ENCODE results near the gene FABP1. TPM values are rescaled to one million over a fixed set of nuclear protein-coding genes. Genes with fewer than 3 reads are reported as not detected.
A peak's percentile ranks its signal among the peaks of the same experiment; 100 is the strongest.

Gene FABP1
- polyA plus RNA-seq, 12 donors, result 0.26 to 380 (median 0.94) TPM; not detected in 2

GRCh38 chr2:88116669-88117432 lies 11.0 kb downstream of the FABP1 start:
- no peak for DNase-seq

- no peak for DNase-seq
These were observed 11.9 kb downstream of the FABP1 start for GRCh38 chr2:88115825-88116518.

GRCh38 chr2:88114889-88115288 lies 13.0 kb downstream of the FABP1 start:
- DNase-seq, result peak; percentile 60

- DNase-seq, result no peak
These were observed 14.8 kb downstream of the FABP1 start for GRCh38 chr2:88113069-88113468.

GRCh38 chr2:88110830-88111229 lies 17.0 kb downstream of the FABP1 start:
- no peak for DNase-seq

- DNase-seq, result no peak
These were observed 19.1 kb downstream of the FABP1 start for GRCh38 chr2:88108796-88109195.

- no peak for DNase-seq
These were observed 27.4 kb downstream of the FABP1 start for GRCh38 chr2:88100489-88100858.

- no peak for DNase-seq
These were observed 27.9 kb downstream of the FABP1 start for GRCh38 chr2:88099798-88100488.

- no peak for DNase-seq
These were observed 29.3 kb downstream of the FABP1 start for GRCh38 chr2:88098558-88098900.

GRCh38 chr2:88097891-88098557 lies 29.8 kb downstream of the FABP1 start:
- DNase-seq, result no peak

- no peak for DNase-seq
These were observed 30.7 kb downstream of the FABP1 start for GRCh38 chr2:88097192-88097591.

GRCh38 chr2:88096708-88097107 lies 31.2 kb downstream of the FABP1 start:
- DNase-seq, result no peak

- no peak for DNase-seq
These were observed 32.8 kb downstream of the FABP1 start for GRCh38 chr2:88095022-88095421.

GRCh38 chr2:88092773-88093172 lies 35.1 kb downstream of the FABP1 start:
- DNase-seq, result no peak

- no peak for DNase-seq
These were observed 35.9 kb downstream of the FABP1 start for GRCh38 chr2:88091943-88092342.

GRCh38 chr2:88090446-88091283 lies 37.2 kb downstream of the FABP1 start:
- no peak for DNase-seq

GRCh38 chr2:88088999-88089398 lies 38.9 kb downstream of the FABP1 start:
- no peak for DNase-seq

GRCh38 chr2:88087763-88088162 lies 40.1 kb downstream of the FABP1 start:
- no peak for DNase-seq

- DNase-seq, result no peak
These were observed 40.8 kb downstream of the FABP1 start for GRCh38 chr2:88087073-88087472.

- DNase-seq, result no peak
These were observed 41.5 kb downstream of the FABP1 start for GRCh38 chr2:88086401-88086800.

GRCh38 chr2:88085602-88086001 lies 42.3 kb downstream of the FABP1 start:
- no peak for DNase-seq

- no peak for DNase-seq
These were observed 42.8 kb downstream of the FABP1 start for GRCh38 chr2:88085099-88085498.
